HepG2 (cell line): ENCODE data around the gene ZNF782. TPM values are rescaled to one million over a fixed set of nuclear protein-coding genes. Genes with fewer than 3 reads are reported as not detected.

Experiments
- BORCS8-MEF2B ChIP-seq: sonication (generic); formaldehyde crosslinking; IDR thresholded peaks from 2 replicates; pipeline ENCODE4 v1.8.0; 2022; ENCODE audit warnings: mild to moderate bottlenecking, missing genetic modification reagents
- ELF1 ChIP-seq: sonication (generic); formaldehyde crosslinking; IDR thresholded peaks from 2 replicates; pipeline ENCODE4 v1.4.0; 2020; ENCODE audit warnings: missing genetic modification reagents
- FOXP4 ChIP-seq: sonication (generic); formaldehyde crosslinking; IDR thresholded peaks from 2 replicates; pipeline ENCODE4 v1.4.0; 2020; ENCODE audit warnings: missing genetic modification reagents
- MAX ChIP-seq: IDR thresholded peaks from 2 replicates; pipeline ENCODE4 v1.6.1; 2012; ENCODE audit warnings: inconsistent platforms
- MEIS1 ChIP-seq: sonication (generic); formaldehyde crosslinking; IDR thresholded peaks from 2 replicates; pipeline ENCODE4 v1.9.0; 2021; ENCODE audit warnings: mild to moderate bottlenecking, missing genetic modification reagents, moderate library complexity, borderline replicate concordance
- MEIS2 ChIP-seq: sonication (generic); formaldehyde crosslinking; IDR thresholded peaks from 2 replicates; pipeline ENCODE4 v1.9.0; 2021; ENCODE audit warnings: mild to moderate bottlenecking, missing genetic modification reagents
- NCOA5 ChIP-seq: sonication (generic); formaldehyde crosslinking; IDR thresholded peaks from 2 replicates; pipeline ENCODE4 v1.4.0; 2020; ENCODE audit warnings: missing genetic modification reagents
- NFIB ChIP-seq: sonication (generic); formaldehyde crosslinking; IDR thresholded peaks from 2 replicates; pipeline ENCODE4 v1.9.0; 2021; ENCODE audit warnings: missing genetic modification reagents, mild to moderate bottlenecking, borderline replicate concordance
- NR2C2 ChIP-seq: sonication (generic); formaldehyde crosslinking; IDR thresholded peaks from 2 replicates; pipeline ENCODE4 v1.4.0; 2020; ENCODE audit warnings: missing genetic modification reagents, mild to moderate bottlenecking, moderate library complexity, borderline replicate concordance
- PHF8 ChIP-seq: sonication (generic); formaldehyde crosslinking; IDR thresholded peaks from 2 replicates; pipeline ENCODE4 v1.5.0; 2020; ENCODE audit warnings: missing genetic modification reagents
- SNAI1 ChIP-seq: sonication (generic); formaldehyde crosslinking; IDR thresholded peaks from 2 replicates; pipeline ENCODE4 v1.5.0; 2020; ENCODE audit warnings: mild to moderate bottlenecking, missing genetic modification reagents, borderline replicate concordance
- ZBTB10 ChIP-seq: sonication (generic); formaldehyde crosslinking; IDR thresholded peaks from 2 replicates; pipeline ENCODE4 v1.4.0; 2020; ENCODE audit warnings: missing genetic modification reagents, borderline replicate concordance
- ZMYM2 ChIP-seq: sonication (generic); formaldehyde crosslinking; IDR thresholded peaks from 2 replicates; pipeline ENCODE4 v1.8.0; 2022; ENCODE audit warnings: mild to moderate bottlenecking, missing genetic modification reagents
- ZNF24 ChIP-seq: fragments of 450-650 bp; IDR thresholded peaks from 2 replicates; pipeline ENCODE4 v1.6.1; 2017; ENCODE audit warnings: antibody characterized with exemption, mild to moderate bottlenecking
- ZNF260 ChIP-seq: sonication (generic); formaldehyde crosslinking; IDR thresholded peaks from 2 replicates; pipeline ENCODE4 v1.4.0; 2020; ENCODE audit warnings: missing genetic modification reagents, low read depth, mild to moderate bottlenecking, borderline replicate concordance
- ZNF275 ChIP-seq: sonication (generic); formaldehyde crosslinking; IDR thresholded peaks from 2 replicates; pipeline ENCODE4 v1.8.0; 2022; ENCODE audit warnings: missing genetic modification reagents, mild to moderate bottlenecking, inconsistent platforms, borderline replicate concordance
- ZNF710 ChIP-seq: sonication (generic); formaldehyde crosslinking; IDR thresholded peaks from 2 replicates; pipeline ENCODE4 v1.5.0; 2020; ENCODE audit warnings: mild to moderate bottlenecking, missing genetic modification reagents, borderline replicate concordance
- ZNF747 ChIP-seq: sonication (generic); formaldehyde crosslinking; IDR thresholded peaks from 2 replicates; pipeline ENCODE4 v1.8.1; 2023; ENCODE audit warnings: missing genetic modification reagents, mild to moderate bottlenecking, borderline replicate concordance
- ZNF768 ChIP-seq: sonication (generic); formaldehyde crosslinking; IDR thresholded peaks from 2 replicates; pipeline ENCODE4 v1.4.0; 2020; ENCODE audit warnings: missing genetic modification reagents
- ZNF773 ChIP-seq: sonication (generic); formaldehyde crosslinking; IDR thresholded peaks from 2 replicates; pipeline ENCODE4 v1.4.0; 2020; ENCODE audit warnings: missing genetic modification reagents, borderline replicate concordance
- ZNF879 ChIP-seq: sonication (generic); formaldehyde crosslinking; IDR thresholded peaks from 2 replicates; pipeline ENCODE4 v1.8.1; 2023; ENCODE audit warnings: missing genetic modification reagents
- polyA plus RNA-seq, 8 experiments: library from polyadenylated mRNA; depleted of rRNA in 3 of 8; stranded (reverse) in 7 of 8; unstranded in 1 of 8; fragments of >200 nt; fragmentation: Illumina TruSeq in 4 of 8; extraction: Trizol in 4 of 8; gene quantifications; 2 replicates each; pipeline versions ENCODE4 v1.2.1 to v1.2.3, GENCODE V29; 2011 to 2016; ENCODE audit warnings: low read depth in 4 of 8, missing spikeins in 1 of 8, mixed read lengths in 1 of 8; ENCODE audit not compliant: insufficient read depth in 1 of 8
- total RNA-seq, 5 experiments: library from RNA; depleted of rRNA; stranded (reverse); fragments of >200 nt; fragmentation: Illumina TruSeq; extraction: Trizol; gene quantifications; 2 replicates each; pipeline ENCODE4 v1.2.3, GENCODE V29; 2016; ENCODE audit warnings: low read depth in 1 of 5

ZNF782 gene
- total and polyA plus RNA-seq, 2 of the 13 experiments (the other 11 are each of a cell fraction or from before 2014, with no cell fraction given), result 1.4 to 4.9 TPM

- TF ChIP-seq BORCS8-MEF2B (peak; percentile 59), NCOA5 (CRISPR knock-in tag) (no peak), ELF1 (CRISPR knock-in tag) (peak; percentile 69), MEIS1 (peak; percentile 68; the same call in 1 of the 2 replicates), NFIB (CRISPR knock-in tag) (no peak), ZBTB10 (CRISPR knock-in tag) (no peak), MAX (peak; percentile 76), PHF8 (CRISPR knock-in tag) (peak; percentile 86), NR2C2 (CRISPR knock-in tag) (peak; percentile 63), MEIS2 (CRISPR knock-in tag) (0 out of 2 replicates have a peak, but pooled peaks have one; percentile 16), ZNF879 (CRISPR knock-in tag) (0 out of 2 replicates have a peak, but pooled peaks have one; percentile 61), ZNF773 (no peak), ZNF260 (CRISPR knock-in tag) (no peak), FOXP4 (CRISPR knock-in tag) (no peak), SNAI1 (CRISPR knock-in tag) (no peak), ZNF768 (CRISPR knock-in tag) (peak; percentile 45; the same call in 1 of the 2 replicates), ZNF275 (CRISPR knock-in tag) (no peak), ZNF24 (no peak), ZNF747 (CRISPR knock-in tag) (no peak), ZNF710 (CRISPR knock-in tag) (no peak), ZMYM2 (CRISPR knock-in tag) (no peak)
Observed at GRCh38 chr9:96853781-96854650, at the start of gene ZNF782 (continued).
